ENCODE results near the gene HMX3. TPM values are rescaled to one million over a fixed set of nuclear protein-coding genes. Genes with fewer than 3 reads are reported as not detected.

Gene HMX3
- total RNA-seq, 1 experiment from 2014 or later: 15.2 TPM

DNA sequence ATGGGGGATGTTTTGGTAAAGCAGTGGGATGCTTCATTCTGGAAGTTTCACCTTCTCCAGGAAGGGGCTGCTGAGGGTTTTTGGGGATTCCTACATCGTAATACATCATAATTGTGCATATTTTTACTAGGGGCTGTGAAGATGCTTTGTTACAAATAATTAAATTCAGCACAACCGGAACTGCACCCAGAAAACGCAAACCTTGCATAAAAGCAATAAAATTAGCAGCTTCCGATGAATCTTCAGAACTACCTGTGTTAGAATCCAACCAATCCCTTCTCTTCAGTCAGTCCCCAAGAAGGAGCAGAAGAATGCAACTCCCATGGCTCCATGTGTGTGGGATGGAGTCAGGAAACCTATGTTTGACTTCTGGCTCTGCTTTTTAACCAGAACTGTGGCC lies 48.4 kb upstream of the HMX3 start:
- ATAC-seq (no peak), DNase-seq (ENCODE audit: low read depth, low spot score) (no peak)
- Histone ChIP-seq H3K36me3 (ENCODE audit: control insufficient read depth, insufficient read depth, low read length) (no peaks in the 10 kb centered on the region), H3K9me3 (ENCODE audit: control insufficient read depth, insufficient read depth, low read depth, low read length) (no peaks in the 10 kb centered on the region), H3K4me1 (ENCODE audit: control insufficient read depth, insufficient read depth, low read length) (no peaks in the 10 kb centered on the region), H3K27ac (ENCODE audit: low read length) (no peak overlapping the region), H3K27me3 (ENCODE audit: control insufficient read depth, insufficient read depth, low read length) (no peaks in the 10 kb centered on the region; the same call in 1 of the 2 replicates), H3K4me3 (ENCODE audit: low read depth in 2 of 2, low read length in 2 of 2) (no peak overlapping the region)
- intact Hi-C loops (cut with micrococcal nuclease; ENCODE audit: unreplicated experiment) (no loop called here), in situ Hi-C loops (cut with HindIII; ENCODE audit: low pct_unique_long_range_greater_than_20kb, low sequenced_read_pairs) (no loop called here)
- TF ChIP-seq TCF7L2 (IDR thresholded peaks at IDR 0.05; ENCODE audit: low read depth, low read length): no peak
- no peak for TF ChIP-seq SIN3A (IDR thresholded peaks at IDR 0.05; ENCODE audit: borderline replicate concordance, insufficient read depth, low read depth, low read length)
- TF ChIP-seq POLR2AphosphoS5 (IDR thresholded peaks at IDR 0.05; ENCODE audit: low read depth, low read length): no peak
- TF ChIP-seq, protein P1, sequence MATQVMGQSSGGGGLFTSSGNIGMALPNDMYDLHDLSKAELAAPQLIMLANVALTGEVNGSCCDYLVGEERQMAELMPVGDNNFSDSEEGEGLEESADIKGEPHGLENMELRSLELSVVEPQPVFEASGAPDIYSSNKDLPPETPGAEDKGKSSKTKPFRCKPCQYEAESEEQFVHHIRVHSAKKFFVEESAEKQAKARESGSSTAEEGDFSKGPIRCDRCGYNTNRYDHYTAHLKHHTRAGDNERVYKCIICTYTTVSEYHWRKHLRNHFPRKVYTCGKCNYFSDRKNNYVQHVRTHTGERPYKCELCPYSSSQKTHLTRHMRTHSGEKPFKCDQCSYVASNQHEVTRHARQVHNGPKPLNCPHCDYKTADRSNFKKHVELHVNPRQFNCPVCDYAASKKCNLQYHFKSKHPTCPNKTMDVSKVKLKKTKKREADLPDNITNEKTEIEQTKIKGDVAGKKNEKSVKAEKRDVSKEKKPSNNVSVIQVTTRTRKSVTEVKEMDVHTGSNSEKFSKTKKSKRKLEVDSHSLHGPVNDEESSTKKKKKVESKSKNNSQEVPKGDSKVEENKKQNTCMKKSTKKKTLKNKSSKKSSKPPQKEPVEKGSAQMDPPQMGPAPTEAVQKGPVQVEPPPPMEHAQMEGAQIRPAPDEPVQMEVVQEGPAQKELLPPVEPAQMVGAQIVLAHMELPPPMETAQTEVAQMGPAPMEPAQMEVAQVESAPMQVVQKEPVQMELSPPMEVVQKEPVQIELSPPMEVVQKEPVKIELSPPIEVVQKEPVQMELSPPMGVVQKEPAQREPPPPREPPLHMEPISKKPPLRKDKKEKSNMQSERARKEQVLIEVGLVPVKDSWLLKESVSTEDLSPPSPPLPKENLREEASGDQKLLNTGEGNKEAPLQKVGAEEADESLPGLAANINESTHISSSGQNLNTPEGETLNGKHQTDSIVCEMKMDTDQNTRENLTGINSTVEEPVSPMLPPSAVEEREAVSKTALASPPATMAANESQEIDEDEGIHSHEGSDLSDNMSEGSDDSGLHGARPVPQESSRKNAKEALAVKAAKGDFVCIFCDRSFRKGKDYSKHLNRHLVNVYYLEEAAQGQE (IDR thresholded peaks at IDR 0.05; ENCODE audit: insufficient read depth in 1 of 2, low read depth in 2 of 2, low read length in 1 of 2): no peak
- TF ChIP-seq CTCF (IDR thresholded peaks at IDR 0.05): no peak
- POLR2A ChIA-PET: no interaction called here
- CTCF ChIA-PET: no interaction called here
- BruUV-seq (replicated peaks): no TSS peak

DNA sequence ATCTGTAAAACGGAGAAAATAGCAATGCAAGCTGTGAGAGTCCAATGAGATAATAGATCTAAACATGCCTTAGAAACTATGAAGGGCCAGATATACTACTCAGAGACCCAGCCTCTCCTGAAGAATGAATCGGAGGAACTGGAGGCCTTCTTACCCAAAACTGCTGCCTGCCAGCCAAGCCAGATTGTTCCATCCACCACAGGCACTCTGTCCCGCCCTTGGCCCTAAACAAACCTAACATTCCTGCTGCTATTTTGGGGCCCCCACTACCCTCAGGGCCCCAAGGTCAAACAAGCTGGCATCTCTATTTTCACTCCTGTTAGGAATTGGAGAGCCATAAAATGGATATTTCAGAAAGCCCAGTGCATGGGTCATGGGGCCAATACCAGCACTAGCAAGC lies 48.0 kb upstream of the HMX3 start:
- CTCF ChIA-PET: no interaction called here
- ATAC-seq (no peak), DNase-seq (ENCODE audit: low read depth, low spot score) (no peak)
- Histone ChIP-seq H3K4me1 (ENCODE audit: control insufficient read depth, insufficient read depth, low read length) (no peaks in the 10 kb centered on the region), H3K27me3 (ENCODE audit: control insufficient read depth, insufficient read depth, low read length) (no peaks in the 10 kb centered on the region; the same call in 1 of the 2 replicates), H3K4me3 (ENCODE audit: low read depth in 2 of 2, low read length in 2 of 2) (no peak overlapping the region), H3K9me3 (ENCODE audit: control insufficient read depth, insufficient read depth, low read depth, low read length) (no peaks in the 10 kb centered on the region), H3K27ac (ENCODE audit: low read length) (no peak overlapping the region), H3K36me3 (ENCODE audit: control insufficient read depth, insufficient read depth, low read length) (no peaks in the 10 kb centered on the region)
- intact Hi-C loops (cut with micrococcal nuclease; ENCODE audit: unreplicated experiment): no loop called here
- BruUV-seq (replicated peaks): no TSS peak
- TF ChIP-seq SIN3A (IDR thresholded peaks at IDR 0.05; ENCODE audit: borderline replicate concordance, insufficient read depth, low read depth, low read length) (no peak), POLR2AphosphoS5 (IDR thresholded peaks at IDR 0.05; ENCODE audit: low read depth, low read length) (no peak), CTCF (IDR thresholded peaks at IDR 0.05) (no peak), TCF7L2 (IDR thresholded peaks at IDR 0.05; ENCODE audit: low read depth, low read length) (no peak)
- TF ChIP-seq, protein P1 (IDR thresholded peaks at IDR 0.05; ENCODE audit: insufficient read depth in 1 of 2, low read depth in 2 of 2, low read length in 1 of 2): no peak
- in situ Hi-C loops (cut with HindIII; ENCODE audit: low pct_unique_long_range_greater_than_20kb, low sequenced_read_pairs): no loop called here
- POLR2A ChIA-PET: no interaction called here

Measured in Panc1 (cell line).